ENCODE measurements around the gene JPH4.

JPH4 gene

DNA sequence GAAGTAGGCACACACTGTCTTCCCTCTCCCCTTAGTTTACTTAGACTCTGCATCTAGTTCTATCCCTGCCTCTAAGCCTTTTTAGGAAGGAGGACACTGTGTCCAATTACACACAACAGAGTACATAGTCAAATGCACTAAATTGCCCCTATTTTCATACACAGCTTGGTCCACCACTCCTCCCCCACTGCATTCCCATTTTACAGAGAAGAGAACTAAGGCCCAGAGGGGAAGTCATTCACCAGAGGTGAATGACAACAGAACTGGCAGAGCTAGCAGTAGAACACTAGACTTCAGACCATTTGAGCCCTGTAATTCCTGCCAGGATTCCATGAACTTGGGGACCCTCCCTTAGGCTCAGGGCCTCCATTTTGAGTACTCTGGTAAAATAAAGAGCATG is 1.1 kb upstream of the JPH4 start:
- DNase-seq (ENCODE audit: low spot score): peak; percentile 4

DNA sequence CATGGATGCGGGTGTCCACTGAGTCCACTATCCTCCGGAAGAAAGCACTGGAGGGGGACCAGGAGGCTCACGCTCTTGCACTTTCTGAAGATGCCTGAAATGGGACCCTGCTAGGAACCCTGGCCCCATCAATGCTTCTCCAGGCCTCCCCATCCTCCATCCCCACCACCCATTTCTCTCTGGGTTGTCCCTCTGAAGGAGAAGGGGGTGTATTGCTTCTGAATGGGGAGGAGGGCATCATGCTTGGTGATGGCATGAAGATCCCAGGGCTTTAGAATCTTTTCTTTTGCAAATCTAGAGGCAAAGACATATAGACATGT is 681 bp upstream of the JPH4 start:
- no peak for DNase-seq (ENCODE audit: low spot score)

DNA sequence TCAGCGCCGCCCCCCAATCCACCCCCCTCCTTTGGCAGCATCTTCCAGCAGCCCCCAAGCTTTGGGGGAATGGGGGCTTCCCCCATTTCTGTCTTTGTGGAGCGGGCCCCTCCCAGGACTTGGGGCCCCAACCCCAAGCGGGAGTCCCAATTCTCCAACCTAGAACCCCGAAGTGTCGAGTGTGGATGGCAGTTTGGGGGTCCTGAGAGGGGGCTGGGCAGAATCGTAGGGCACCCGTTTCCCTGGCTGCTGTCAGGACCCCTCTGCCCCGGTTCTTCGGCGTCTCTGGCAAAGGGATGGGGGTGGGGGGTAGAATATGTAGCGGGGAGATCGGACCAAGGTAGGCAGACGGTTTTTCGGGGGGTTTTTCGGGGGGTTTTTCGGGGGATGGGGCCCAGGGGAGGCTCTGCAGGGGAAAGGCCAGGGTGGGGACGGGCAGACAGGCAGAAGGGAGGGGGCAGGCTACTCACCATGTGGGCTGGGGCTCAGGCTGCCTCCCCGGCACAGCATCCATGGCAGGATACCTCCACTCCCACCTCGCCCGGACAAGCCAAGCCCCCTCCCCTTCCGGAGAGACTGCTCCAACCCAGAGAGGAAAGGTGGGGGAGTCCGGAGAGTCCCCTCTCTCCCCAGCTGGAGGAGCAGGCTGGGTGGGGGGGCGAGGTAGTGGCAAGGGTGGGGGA is 739 bp downstream of the JPH4 start:
- peak; percentile 30 for DNase-seq (ENCODE audit: low spot score)

DNA sequence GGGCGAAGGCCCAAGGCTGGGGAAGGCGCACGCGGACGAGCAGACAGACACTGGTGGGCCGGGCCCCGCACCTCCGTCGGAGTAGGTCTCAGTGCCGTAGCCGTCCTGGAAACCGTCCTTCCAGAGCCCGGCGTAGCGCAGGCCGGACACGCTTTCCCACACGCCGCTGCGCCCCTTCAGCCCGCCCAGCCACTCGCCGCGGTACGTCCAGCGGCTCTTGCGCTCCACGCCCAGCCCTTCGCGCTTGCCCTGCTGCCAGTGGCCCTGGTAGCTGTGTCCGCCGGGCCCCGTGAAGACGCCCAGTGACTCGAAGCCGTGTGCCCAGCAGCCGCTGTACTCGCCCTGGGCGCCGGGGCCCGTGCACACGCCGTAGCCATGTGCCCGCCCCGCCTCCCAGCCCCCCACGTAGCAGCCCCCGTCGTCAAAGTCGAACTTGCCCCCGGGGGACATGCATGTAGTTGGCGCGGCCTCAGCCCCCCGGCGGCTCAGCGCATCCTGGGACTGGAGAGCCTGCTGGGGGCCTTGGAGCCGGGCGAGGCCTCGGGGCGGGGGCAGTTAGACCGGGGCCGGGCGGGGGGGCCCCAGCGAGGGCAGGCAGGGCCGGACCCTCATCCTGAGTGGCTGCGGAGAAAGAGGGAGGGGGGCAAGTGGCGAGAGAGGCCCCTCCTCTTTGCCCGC is 1.4 kb downstream of the JPH4 start:
- DNase-seq (ENCODE audit: low spot score): peak; percentile 42

DNA sequence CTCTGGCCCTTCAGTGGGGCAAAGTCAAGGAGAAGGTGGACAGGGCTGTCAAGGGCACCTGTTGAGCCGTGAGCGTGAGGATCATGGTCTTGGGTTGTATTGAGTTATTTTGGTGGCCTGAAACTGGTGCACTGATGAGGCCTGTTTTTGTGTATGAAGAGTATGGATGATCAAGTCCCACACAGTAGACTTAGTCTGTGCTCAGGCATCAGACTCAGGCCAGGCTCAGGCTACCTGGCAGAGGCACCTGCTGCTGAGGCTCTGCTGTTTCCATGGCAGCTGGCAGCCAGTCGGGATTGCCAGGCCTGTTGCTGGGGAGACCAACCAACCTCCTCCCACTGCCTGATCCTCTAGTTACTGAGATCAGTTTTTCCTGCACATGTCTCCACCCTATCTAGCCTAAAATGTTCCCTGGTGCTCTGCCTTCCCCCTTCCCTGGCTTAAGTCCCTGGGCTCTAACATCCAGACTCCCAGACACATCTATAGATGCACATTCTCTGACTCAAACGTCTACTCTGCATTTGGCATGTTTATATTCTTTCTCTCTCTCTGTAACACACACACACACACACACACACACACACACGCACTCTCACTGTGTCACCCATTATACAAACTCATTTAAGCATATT is 5.1 kb downstream of the JPH4 start:
- peak; percentile 18 for DNase-seq (ENCODE audit: low spot score)

DNA sequence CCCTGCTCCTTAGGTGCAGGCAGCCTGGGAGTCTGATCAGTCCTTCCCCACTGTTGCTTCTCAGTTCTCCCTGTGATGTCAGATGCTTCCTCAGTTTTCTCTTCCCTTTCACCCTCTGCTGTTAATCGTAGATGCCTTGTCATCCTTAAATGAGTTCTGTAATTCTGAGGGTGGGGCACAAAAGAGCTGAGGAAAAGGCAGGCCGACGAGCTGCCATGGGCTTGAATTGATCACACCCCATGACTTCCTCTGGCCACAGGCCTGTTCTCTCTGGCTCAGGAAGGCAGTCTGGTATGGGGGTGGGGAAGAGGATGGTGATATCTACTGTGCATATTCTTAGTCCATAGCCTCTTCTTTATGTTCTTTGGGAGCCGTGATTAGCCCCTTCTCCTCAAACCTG is 5.8 kb downstream of the JPH4 start:
- peak; percentile 3 for DNase-seq (ENCODE audit: low spot score)

DNA sequence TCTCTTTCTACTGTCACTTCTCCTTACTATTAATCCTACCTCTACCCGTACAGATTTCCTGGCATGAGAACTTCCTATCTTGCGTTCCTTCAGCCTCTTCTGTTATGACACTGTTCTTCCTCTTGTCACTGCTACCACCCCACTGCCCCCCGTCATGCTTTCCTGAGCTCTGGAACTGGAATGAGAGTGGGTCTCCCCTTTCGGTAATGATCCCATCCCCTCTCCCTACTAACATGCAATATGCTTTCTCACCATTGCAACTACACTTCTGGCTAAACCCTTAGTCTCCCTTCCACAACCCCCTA is 6.1 kb downstream of the JPH4 start:
- DNase-seq (ENCODE audit: low spot score): no peak

DNA sequence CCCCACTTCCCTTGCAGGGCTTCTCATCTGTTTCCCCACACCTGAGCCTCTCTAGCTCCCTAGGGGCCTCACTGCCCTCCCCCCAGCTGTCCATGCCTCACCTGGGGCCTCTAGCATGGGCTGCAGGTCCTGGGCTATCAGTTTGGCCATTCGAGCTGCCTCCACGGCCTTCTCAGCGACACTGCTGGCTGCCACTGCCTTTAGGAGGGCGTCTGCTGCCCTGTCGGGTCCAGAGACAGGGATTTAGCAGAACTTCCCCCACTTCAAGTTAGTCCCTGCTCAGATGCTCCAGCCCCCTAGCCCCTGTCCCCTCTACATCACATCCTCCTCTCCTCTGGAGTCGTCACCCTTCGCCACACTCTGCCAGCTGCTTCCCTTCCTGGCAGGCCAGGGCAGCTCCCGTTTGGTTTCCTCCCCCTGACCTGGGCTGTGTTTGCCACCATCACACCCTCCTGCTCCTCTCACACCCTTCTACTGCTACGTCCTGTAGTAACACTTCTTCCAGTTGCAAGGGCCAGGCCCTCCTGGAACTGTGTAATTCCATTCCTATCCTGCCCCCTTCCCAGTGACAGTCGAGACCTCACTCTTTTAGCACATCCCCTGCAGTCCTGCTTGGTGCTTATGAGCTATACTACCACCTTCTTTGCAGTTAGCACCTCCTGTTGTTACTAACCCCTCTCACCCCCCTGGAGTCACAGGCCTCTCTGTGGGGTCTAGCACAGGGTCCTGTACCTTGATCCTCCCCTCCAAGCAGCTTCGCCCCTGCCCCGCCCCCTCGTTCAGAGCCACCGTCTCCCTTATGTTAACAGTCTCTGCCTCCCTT is 6.7 kb downstream of the JPH4 start:
- DNase-seq (ENCODE audit: low spot score): no peak

DNA sequence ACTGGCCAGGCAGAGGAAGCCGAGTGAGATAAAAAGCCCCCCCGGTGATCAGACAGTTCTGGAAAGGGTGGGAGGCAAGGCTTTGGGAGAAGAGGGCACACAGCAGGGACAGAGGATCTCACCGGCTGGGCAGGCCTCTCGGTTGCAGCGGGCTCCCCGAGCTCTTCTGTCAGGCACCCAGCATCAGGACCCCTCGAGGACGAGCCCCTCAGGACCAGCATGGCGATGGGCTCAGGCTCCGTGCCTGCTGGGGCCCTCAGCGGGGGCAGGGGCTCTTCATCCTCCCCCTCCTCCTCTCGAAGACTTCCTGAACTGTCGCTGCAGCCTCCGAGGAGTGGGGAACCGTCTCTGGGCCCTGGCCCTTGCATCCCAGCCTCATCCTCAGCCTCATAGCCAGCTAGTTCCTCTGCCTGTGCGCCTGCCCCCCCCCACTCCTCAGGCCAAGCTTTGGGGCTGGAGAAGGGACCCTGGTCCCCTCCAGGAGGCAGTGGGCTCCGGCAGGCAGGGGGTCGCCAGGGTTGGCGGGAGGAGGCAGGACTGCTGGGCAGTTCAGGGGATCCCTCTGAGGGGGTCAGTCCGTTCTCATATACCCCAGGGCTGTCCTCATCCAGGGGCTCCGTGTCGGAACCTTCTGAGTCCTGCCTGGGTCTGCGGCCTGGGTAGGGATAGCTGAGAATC is 7.6 kb downstream of the JPH4 start:
- no peak for DNase-seq (ENCODE audit: low spot score)

DNA sequence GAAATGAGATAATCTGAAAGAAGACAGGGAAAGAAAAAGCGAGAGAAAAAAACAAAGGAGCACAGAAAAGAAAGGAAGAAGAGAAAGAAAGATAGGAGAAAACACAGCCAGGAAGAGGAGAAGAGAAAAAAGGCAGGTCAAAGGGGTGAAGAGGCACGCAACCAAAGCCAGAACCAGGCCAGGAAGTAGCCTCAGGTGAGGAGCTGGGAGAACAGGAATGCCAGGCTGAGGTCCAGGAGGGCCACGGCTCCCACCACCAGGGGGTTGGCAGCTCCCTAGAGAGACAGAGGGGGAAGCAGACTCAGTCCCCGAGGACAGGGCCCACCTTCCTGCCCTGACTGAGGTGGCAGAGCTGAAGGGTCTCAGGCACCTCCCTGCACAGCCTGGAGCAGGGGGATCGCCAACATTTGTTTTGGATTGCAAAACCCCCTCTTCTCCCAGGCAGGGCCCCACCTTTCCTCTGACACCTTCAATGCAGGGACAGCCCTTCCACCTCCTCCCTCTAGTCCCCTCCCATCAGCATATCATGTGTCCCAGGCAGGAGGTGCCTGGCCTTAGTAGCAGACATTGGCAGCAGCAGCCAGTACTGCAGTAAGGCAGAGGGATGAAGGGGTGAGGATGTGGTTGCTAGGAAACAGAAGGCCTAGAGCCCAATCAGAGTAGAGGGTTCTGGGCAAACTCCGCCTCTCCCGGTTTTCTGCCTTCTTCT is 9.0 kb downstream of the JPH4 start:
- DNase-seq (ENCODE audit: low spot score): peak; percentile 64

DNA sequence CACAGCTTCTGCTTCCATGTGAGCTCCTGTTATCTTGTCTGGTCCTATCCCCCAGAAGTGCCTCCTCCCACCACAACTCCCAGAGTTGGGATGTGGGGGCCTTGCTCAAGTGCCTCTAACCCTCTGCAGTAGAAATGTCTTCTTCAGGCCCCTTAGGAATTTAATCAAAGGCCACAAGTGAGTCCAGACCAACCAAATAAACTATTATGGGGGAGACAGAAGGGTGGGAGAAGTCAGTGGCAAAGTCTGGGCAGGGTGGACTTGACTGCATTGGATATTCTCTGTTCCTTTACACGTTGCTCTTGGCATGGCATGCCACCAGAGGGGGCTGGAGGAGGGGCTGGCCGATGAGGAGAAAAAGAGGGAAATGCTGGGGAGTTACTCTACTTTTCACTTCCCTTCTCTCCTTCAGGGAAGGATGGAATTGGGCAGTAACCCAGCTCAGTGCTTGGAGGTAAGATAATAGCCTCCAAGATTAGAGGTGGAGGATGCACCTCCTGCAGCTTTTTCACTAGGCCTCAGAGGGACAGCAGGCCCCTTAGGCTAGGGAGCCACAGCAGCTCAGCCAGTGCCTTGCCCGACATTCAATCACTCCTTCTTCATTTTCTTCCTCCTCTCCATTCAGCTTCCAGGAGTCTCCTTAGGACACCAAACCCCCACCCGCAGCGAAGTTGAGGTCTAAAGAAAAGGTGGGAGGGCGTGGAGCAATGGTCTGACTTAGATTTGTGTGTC is 9.8 kb downstream of the JPH4 start:
- DNase-seq (ENCODE audit: low spot score): peak; percentile 67

DNA sequence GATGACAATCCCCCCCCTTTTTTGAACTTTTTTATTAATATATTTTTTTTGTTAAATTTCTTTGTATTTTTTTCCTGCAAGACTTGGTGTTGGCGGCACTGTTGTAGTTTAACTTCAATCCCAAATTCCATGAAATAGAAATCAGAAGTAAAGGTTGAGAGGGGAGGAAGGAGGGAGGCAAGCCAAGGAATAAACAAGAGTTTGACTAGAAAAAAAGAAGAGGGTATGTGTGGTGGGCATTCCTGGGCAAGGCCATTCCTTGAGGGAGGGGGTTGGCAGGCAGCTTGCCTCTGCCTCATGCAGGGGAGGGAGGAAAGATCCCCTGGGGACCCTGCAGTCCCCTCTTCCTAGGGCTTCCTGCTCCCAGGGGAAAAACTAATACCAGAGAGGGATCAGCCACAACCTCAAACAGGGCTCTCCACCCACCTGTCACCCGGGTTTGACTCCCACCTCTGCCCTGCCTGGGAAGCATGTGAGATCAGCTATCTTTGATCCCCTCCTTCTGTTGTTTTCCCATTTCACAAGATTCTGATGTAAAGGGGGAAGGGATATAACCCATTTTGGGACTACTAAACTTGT is 10.5 kb downstream of the JPH4 start:
- DNase-seq (ENCODE audit: low spot score): peak; percentile 81

DNA sequence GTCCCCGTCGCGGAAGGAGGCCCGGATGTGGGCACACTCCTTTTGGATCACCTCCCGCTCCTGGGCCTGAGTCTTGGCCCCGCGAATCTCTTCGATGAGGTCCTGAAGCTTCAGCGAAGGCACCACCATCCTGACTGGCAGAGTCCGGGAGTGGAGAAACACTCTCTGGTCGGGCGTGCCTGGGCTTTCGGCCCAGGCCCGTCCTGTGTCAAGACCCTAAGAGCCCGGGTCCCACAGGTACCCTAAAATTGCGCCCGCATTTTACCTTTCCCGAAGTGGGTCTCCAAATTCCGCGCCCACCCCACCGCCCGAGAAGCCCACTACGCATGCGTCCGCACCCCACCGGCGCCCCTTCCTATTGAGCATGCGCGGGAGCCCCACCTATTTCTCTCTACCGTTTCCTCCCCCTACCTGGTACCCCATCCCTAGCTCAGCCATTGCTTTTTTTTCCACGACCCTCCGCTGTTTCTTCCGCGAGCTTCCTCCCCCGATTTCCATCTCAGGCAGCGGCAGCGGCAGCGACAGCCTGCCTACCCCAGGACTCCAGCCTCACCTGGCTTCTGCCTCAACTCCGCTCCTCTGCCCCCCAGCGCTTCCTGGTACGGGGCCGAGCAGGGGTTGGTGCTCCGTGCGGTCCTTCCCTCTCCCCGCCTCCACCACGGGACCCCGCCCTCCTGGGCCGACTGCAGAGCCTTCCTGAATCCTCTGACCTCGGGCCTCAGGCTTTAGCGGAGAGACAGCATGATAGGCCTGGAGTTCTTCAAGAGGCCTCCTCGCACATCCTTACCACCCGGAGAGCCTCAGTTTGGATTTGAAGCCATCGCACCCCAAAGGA is 11.2 kb downstream of the JPH4 start, which contains the start of gene AP1G2:
TSS of gene AP1G2 (minus strand) at position 606 of the 835 bp plus-strand sequence. CDS start at position 129, 477 bp downstream.
- peak; percentile 88 for DNase-seq (ENCODE audit: low spot score)

DNA sequence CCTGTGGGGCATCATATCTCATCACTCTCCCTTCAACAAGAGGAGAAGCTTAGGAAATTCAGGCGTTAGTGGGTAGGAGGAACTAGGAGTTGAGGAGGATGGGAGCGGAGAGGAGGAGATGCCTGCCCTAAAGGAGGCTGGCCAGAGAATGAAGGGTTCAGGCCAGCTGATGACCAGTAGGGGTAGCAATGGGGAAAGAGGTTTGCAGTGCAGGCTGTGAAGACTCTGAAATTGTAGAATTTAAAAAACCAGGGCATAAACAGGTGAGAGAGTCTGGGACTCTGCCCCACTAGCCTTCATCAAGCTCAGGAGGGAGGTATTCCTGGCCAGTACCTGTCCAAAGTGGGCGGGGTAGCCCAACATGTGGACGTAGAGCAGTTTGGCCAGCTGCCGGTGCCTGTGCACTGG is 11.8 kb downstream of the JPH4 start:
- DNase-seq (ENCODE audit: low spot score): no peak

DNA sequence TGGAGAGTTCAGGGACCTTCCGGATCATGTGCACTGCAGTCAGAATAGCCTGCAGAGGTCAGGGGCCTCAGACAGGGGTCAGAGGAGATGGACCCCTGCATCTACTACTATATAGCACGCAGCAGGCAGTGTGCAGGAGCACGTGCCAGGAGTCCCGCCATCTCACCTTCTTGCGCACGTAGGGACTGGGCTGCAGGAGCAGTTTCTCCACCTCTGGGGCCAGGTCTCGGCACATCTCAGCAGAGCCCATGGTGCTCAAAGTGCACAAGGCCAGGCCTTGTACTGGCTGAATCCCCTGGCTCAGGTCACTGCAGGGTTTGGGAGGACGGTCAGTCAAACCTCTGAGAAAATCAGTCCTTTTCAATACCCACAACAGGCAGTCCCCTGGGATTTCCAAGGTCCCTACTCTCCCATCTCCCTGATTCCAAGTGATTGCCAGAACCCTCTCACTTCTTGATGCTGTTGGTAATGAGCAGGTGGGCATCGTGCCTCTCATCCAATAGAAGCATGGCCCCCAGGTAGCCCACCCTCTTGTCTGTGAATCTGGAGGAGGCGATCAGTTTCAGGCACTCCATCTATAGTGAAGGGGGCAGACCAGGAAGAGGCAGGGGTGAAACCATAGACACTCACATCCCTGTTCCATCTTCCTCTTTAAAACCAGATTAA is 12.3 kb downstream of the JPH4 start:
- DNase-seq (ENCODE audit: low spot score): no peak

DNA sequence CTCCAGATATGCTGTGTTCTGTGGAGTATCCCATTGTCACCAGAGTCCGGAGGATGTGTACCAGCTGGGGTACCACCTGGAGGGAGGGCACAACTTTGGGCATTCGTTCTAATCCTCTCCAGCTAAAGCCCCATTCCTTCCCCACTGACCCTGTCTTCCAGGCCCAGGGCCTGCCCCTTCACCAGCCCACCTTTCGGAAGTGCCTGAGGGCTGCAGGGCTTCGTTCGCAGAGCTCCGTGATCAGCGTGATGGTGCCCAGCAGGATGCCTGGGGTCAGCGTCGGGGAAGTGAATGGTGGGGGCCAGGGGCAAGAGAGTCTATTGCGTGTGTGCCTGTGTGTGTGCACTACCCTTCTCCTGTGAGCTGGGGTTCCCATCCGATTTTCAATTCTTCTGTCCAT is 13.0 kb downstream of the JPH4 start:
- DNase-seq (ENCODE audit: low spot score): no peak

DNA sequence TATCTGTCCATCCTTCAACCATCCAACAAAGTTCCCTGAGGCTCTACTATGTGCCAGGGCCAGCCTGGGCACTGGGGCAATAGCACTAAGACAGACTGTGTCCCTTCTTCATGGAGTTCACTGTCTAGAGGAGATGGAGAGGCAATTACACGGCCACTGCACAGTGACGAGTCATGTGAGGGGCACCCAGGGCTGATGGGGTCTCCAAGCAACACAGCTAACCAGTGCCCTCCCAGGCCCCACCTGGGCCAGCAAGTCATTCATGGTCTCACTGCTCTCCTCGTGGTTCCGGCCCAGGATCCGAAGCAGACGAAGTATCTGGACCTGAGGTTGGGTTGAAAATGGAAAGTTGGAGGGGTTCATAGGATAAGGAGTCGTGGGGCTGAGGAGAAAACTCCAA is 13.7 kb downstream of the JPH4 start:
- DNase-seq (ENCODE audit: low spot score): no peak

DNA sequence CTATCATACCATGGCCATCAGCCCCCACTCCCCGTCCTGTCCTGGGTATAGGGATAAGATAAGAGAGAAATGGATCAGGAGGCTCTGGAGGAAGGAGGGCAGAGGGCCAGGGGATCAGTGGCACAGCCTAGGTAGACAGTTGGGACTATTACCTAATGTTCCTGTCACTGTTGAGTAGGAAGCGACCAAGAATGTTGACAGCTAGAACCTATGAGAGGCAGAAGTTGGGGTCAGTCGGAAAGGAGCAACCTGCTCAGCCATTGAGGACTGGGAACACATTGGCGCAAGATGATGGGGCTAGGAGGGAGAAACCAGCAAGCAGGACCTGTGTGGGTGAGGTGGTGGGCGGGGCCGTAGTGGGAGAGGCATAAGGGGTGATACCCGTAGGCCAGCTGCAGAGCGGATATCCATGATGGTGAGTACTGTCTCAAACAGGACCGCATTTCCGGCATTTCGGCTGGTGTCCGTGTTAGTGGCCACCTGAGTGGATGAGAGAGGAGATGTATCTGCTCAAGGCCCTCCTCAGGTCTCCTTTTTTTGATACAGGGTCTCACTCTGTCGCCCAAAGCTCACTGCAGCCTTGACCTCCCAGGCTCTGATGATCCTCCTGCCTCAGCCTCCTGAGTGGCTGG is 14.3 kb downstream of the JPH4 start:
- no peak for DNase-seq (ENCODE audit: low spot score)
